ENCODE data around the gene HOXD9.

GRCh38 chr2:176169711-176170110 lies 47.2 kb downstream of the HOXD9 start:
- TF ChIP-seq POLR2A (IDR thresholded peaks at IDR 0.05) (no peak), CTCF (IDR thresholded peaks at IDR 0.05) (no peak)
